ENCODE data around the gene KYNU. TPM values are rescaled to one million over a fixed set of nuclear protein-coding genes. Genes with fewer than 3 reads are reported as not detected.
"Not testable (repeated sequence)": the region's sequence is repeated elsewhere in the genome, so short reads cannot be mapped to it uniquely, and the experiment has no call there.

KYNU gene
- total RNA-seq, 4 donors from 2014 or later = 0.63 to 8.7 (median 4.2) TPM

GRCh38 chr2:143068509-143068908, 191.0 kb downstream of the KYNU start:
- no peak for DNase-seq (ENCODE audit: low spot score in 2 of 2)
- H3K27me3 ChIP-seq = no peaks in the 10 kb centered on the region
- 41 to 48% methylated on average over 3 of the region's 3 CpGs for WGBS, 2 donors
- no peaks in the 10 kb centered on the region for H3K4me1 ChIP-seq
- no peak overlapping the region for H3K27ac ChIP-seq
- H3K9me3 ChIP-seq = peaks cover 0 to 4% (median 0%) of the 10 kb centered on the region in 4 donors
- no peaks in the 10 kb centered on the region for H3K36me3 ChIP-seq
- no peak overlapping the region for H3K4me3 ChIP-seq
- no peak for TF ChIP-seq EP300 (IDR thresholded peaks at IDR 0.05)
- no peak for TF ChIP-seq CTCF (IDR thresholded peaks at IDR 0.05)
- no peak for TF ChIP-seq POLR2A (IDR thresholded peaks at IDR 0.05)

- no peaks in the 10 kb centered on the region for H3K4me1 ChIP-seq
- H3K36me3 ChIP-seq = no peaks in the 10 kb centered on the region
- H3K4me3 ChIP-seq = no peak overlapping the region
- peaks cover 0 to 3% (median 0%) of the 10 kb centered on the region in 4 donors for H3K9me3 ChIP-seq
- 82 to 88% methylated on average over 1 of the region's 1 CpG for WGBS, 2 donors
- H3K27me3 ChIP-seq = no peaks in the 10 kb centered on the region
- DNase-seq (ENCODE audit: low spot score in 2 of 2) = no peak
- TF ChIP-seq POLR2A (IDR thresholded peaks at IDR 0.05) = no peak
- TF ChIP-seq CTCF (IDR thresholded peaks at IDR 0.05) = no peak
- no peak for TF ChIP-seq EP300 (IDR thresholded peaks at IDR 0.05)
- H3K27ac ChIP-seq = no peak overlapping the region
These were observed 193.2 kb downstream of the KYNU start for GRCh38 chr2:143070704-143071103.

GRCh38 chr2:143071185-143071876, 193.9 kb downstream of the KYNU start:
- Histone ChIP-seq H3K36me3 (no peaks in the 10 kb centered on the region), H3K27me3 (no peaks in the 10 kb centered on the region), H3K4me3 (no peak overlapping the region), H3K4me1 (no peaks in the 10 kb centered on the region), H3K27ac (no peak overlapping the region), H3K9me3 (peaks cover 0 to 3% (median 0%) of the 10 kb centered on the region in 4 donors)
- TF ChIP-seq CTCF (IDR thresholded peaks at IDR 0.05) (no peak), POLR2A (IDR thresholded peaks at IDR 0.05) (no peak), EP300 (IDR thresholded peaks at IDR 0.05) (no peak)
- WGBS, 2 donors = 80 to 85% methylated on average over 4 of the region's 4 CpGs
- DNase-seq (ENCODE audit: low spot score in 2 of 2) = no peak

- H3K27me3 ChIP-seq; H3K4me3 ChIP-seq; H3K9me3 ChIP-seq; H3K4me1 ChIP-seq; H3K36me3 ChIP-seq; DNase-seq (ENCODE audit: low spot score in 2 of 2); H3K27ac ChIP-seq: not testable (repeated sequence)
- 97 to 98% methylated on average over 2 of the region's 2 CpGs for WGBS, 2 donors
These were observed 197.4 kb downstream of the KYNU start for GRCh38 chr2:143074913-143075312.

GRCh38 chr2:143075711-143076110, 198.2 kb downstream of the KYNU start:
- H3K27me3 ChIP-seq = no peaks in the 10 kb centered on the region
- TF ChIP-seq EP300 (IDR thresholded peaks at IDR 0.05) (no peak), POLR2A (IDR thresholded peaks at IDR 0.05) (no peak), CTCF (IDR thresholded peaks at IDR 0.05) (no peak)
- no peak overlapping the region for H3K27ac ChIP-seq
- H3K4me1 ChIP-seq = no peaks in the 10 kb centered on the region
- H3K4me3 ChIP-seq = no peak overlapping the region
- WGBS, 2 donors = 92 to 100% methylated on average over 1 of the region's 1 CpG
- H3K36me3 ChIP-seq = no peaks in the 10 kb centered on the region
- no peak for DNase-seq (ENCODE audit: low spot score in 2 of 2)
- H3K9me3 ChIP-seq = peaks cover 0 to 3% (median 0%) of the 10 kb centered on the region in 4 donors

Measured in tibial nerve (tissue), 4 donors.